Right renal pelvis (tissue), 4 donors: ENCODE results near the gene KIAA0513. TPM values are rescaled to one million over a fixed set of nuclear protein-coding genes. Genes with fewer than 3 reads are reported as not detected.
A peak's percentile ranks its signal among the peaks of the same experiment; 100 is the strongest.

Experiments
- DNase-seq, 4 donors: peaks; one replicate each; pipeline ENCODE4 v3.0.0-alpha.2; 2013; ENCODE audit warnings: low read depth in 4 of 4, low spot score in 3 of 4, missing footprints in 1 of 4
- polyA plus RNA-seq, 4 donors: library from polyadenylated mRNA; unstranded; fragments of 120-200 nt; gene quantifications; one replicate each; pipeline ENCODE4 v1.2.1, GENCODE V29; 2013; ENCODE audit not compliant: insufficient read length in 4 of 4

KIAA0513 gene
- polyA plus RNA-seq, 4 donors = 4.1 to 5.5 (median 4.3) TPM

- DNase-seq = peak in 3 of 4 donors; percentile 41 to 64 (median 55)
Observed at GRCh38 chr16:85086347-85087291, 59.0 kb downstream of the KIAA0513 start.

GRCh38 chr16:85087899-85088569, 60.4 kb downstream of the KIAA0513 start:
- no peak for DNase-seq

- no peak for DNase-seq
Observed at GRCh38 chr16:85088570-85089199, 61.1 kb downstream of the KIAA0513 start.

- no peak for DNase-seq
Observed at GRCh38 chr16:85089525-85089924, 61.9 kb downstream of the KIAA0513 start.

- no peak for DNase-seq
Observed at GRCh38 chr16:85090181-85090580, 62.6 kb downstream of the KIAA0513 start.

- DNase-seq = no peak
Observed at GRCh38 chr16:85090873-85091521, 63.4 kb downstream of the KIAA0513 start.

GRCh38 chr16:85091522-85091910, 63.9 kb downstream of the KIAA0513 start:
- DNase-seq = no peak

- DNase-seq = no peak
Observed at GRCh38 chr16:85092309-85092708, 64.7 kb downstream of the KIAA0513 start.

- no peak for DNase-seq
Observed at GRCh38 chr16:85092851-85093250, 65.3 kb downstream of the KIAA0513 start.

- no peak for DNase-seq
Observed at GRCh38 chr16:85093705-85094104, 66.1 kb downstream of the KIAA0513 start.

- no peak for DNase-seq
Observed at GRCh38 chr16:85094176-85094805, 66.7 kb downstream of the KIAA0513 start.

GRCh38 chr16:85094812-85095211, 67.2 kb downstream of the KIAA0513 start:
- no peak for DNase-seq

- DNase-seq = no peak
Observed at GRCh38 chr16:85096921-85097320, 69.3 kb downstream of the KIAA0513 start.

GRCh38 chr16:85098565-85098964, 71.0 kb downstream of the KIAA0513 start:
- DNase-seq = no peak

GRCh38 chr16:85100265-85100664, 72.7 kb downstream of the KIAA0513 start:
- no peak for DNase-seq

GRCh38 chr16:85101956-85102630, 74.5 kb downstream of the KIAA0513 start:
- no peak for DNase-seq

GRCh38 chr16:85103114-85104079, 75.8 kb downstream of the KIAA0513 start:
- DNase-seq = no peak

GRCh38 chr16:85104147-85104546, 76.6 kb downstream of the KIAA0513 start:
- DNase-seq = no peak
